HCT116 (cell line): Measurements from ENCODE around the gene FUT9. TPM values are rescaled to one million over a fixed set of nuclear protein-coding genes. Genes with fewer than 3 reads are reported as not detected.

Experiments used
- ATAC-seq: fragments of 200-7000 bp; cut with Tn5 transposase; 2 replicates; pipeline ENCODE4 v1.9.1; 2020; ENCODE audit warnings: mild to moderate bottlenecking, moderate library complexity
- BruUV-seq: library from RNA; stranded (reverse); fragments of 400-500 nt; replicated peaks from 2 replicates; lab custom pipeline; 2021; lab: Mats Ljungman, UMichigan
- CTCF ChIA-PET: fragments of 300-600 bp; sonication (Branson Sonifier 250); formaldehyde crosslinking; loops from one replicate; lab custom pipeline; 2021; ENCODE audit warnings: antibody characterized with exemption; lab: Charles Lee
- POLR2A ChIA-PET: fragments of 300-600, 350-600 bp; sonication (Branson Sonifier 250); formaldehyde crosslinking; loops from one replicate; lab custom pipeline; 2021; ENCODE audit warnings: antibody characterized with exemption; lab: Charles Lee
- RAD21 ChIA-PET, 2 experiments: fragments of 300-600 bp; sonication (Branson Sonifier 250); formaldehyde crosslinking; loops; one replicate each; lab custom pipeline; 2023; ENCODE audit warnings: low total read pairs in 2 of 2; ENCODE audit not compliant: uncharacterized antibody in 2 of 2, unreplicated experiment in 2 of 2, low non-redundant PET in 1 of 2; lab: Charles Lee
- DNase-seq: peaks from one replicate; pipeline ENCODE4 v3.0.0-alpha.2; 2010; ENCODE audit warnings: low read depth, low spot score
- H2AFZ ChIP-seq: fragments of 200-600 bp; shearing (Covaris generic), sonication (generic); 2 replicates; pipeline ENCODE4 v1.6.1; 2017; ENCODE audit warnings: low read depth, mixed run types, mixed read lengths, antibody characterized with exemption, low read length; ENCODE audit not compliant: poor library complexity, severe bottlenecking
- H3K27ac ChIP-seq: 2 replicates; pipeline ENCODE4 v1.5.1; 2012; ENCODE audit warnings: low read depth, low read length
- H3K27me3 ChIP-seq: fragments of 200-600 bp; sonication (generic); 2 replicates; pipeline ENCODE4 v1.6.1; 2016; ENCODE audit warnings: mixed run types, low read length, mixed read lengths; ENCODE audit not compliant: insufficient read depth
- H3K36me3 ChIP-seq, 2 experiments: fragments of 200-500 bp in 1 of 2; fragments of 200-600 bp in 1 of 2; sonication (Bioruptor generic) in 1 of 2; sonication (generic) in 1 of 2; 2 replicates each; pipeline versions ENCODE4 v1.5.1 to v1.6.1; 2014 to 2016; ENCODE audit warnings: low read length in 2 of 2, inconsistent platforms in 1 of 2, mixed read lengths in 1 of 2, mixed run types in 1 of 2; ENCODE audit not compliant: insufficient read depth in 2 of 2, control insufficient read depth in 1 of 2
- H3K4me1 ChIP-seq, 2 experiments: fragments of 200-600 bp in 1 of 2; sonication (generic) in 1 of 2; 2 replicates each; pipeline versions ENCODE4 v1.5.1 to v1.6.1; 2012 to 2017; ENCODE audit warnings: low read length in 2 of 2, inconsistent platforms in 1 of 2, mild to moderate bottlenecking in 1 of 2, mixed read lengths in 1 of 2, mixed run types in 1 of 2, moderate library complexity in 1 of 2; ENCODE audit not compliant: insufficient read depth in 2 of 2, control insufficient read depth in 1 of 2
- H3K4me2 ChIP-seq: fragments of 200-600 bp; sonication (generic); 2 replicates; pipeline ENCODE4 v1.6.1; 2017; ENCODE audit warnings: mixed run types, low read length, mixed read lengths
- H3K4me3 ChIP-seq, 2 experiments: fragments of 200-600 bp in 1 of 2; sonication (generic) in 1 of 2; replicated peaks in 1 of 2; 2 replicates each; pipeline ENCODE4 v1.5.1; 2011 to 2016; ENCODE audit warnings: low read length in 2 of 2, control low read depth in 1 of 2, low read depth in 1 of 2, mild to moderate bottlenecking in 1 of 2, mixed read lengths in 1 of 2, mixed run types in 1 of 2
- H3K79me2 ChIP-seq: fragments of 200-600 bp; sonication (generic); 2 replicates; pipeline ENCODE4 v1.6.1; 2017; ENCODE audit warnings: mild to moderate bottlenecking, mixed run types, low read length, moderate library complexity, mixed read lengths; ENCODE audit not compliant: insufficient read depth
- H3K9ac ChIP-seq: fragments of 200-600 bp; sonication (generic); 2 replicates; pipeline ENCODE4 v1.6.1; 2016; ENCODE audit warnings: low read length, mixed read lengths
- H3K9me2 ChIP-seq: fragments of 200-600 bp; sonication (generic), shearing (Covaris generic); 2 replicates; pipeline ENCODE4 v1.6.1; 2017; ENCODE audit warnings: mixed run types, mild to moderate bottlenecking, moderate library complexity; ENCODE audit not compliant: insufficient read depth
- H3K9me3 ChIP-seq, 2 experiments: fragments of 200-500 bp in 1 of 2; fragments of 200-600 bp in 1 of 2; sonication (Bioruptor generic) in 1 of 2; sonication (generic) in 1 of 2; 2 replicates each; pipeline ENCODE4 v1.6.1; 2014 to 2017; ENCODE audit warnings: low read length in 2 of 2, mixed read lengths in 2 of 2, inconsistent platforms in 1 of 2, low read depth in 1 of 2, mild to moderate bottlenecking in 1 of 2, mixed run types in 1 of 2, moderate library complexity in 1 of 2; ENCODE audit not compliant: control insufficient read depth in 1 of 2, insufficient read depth in 1 of 2
- H4K20me1 ChIP-seq: fragments of 200-600 bp; sonication (generic), shearing (Covaris generic); 2 replicates; pipeline ENCODE4 v1.6.1; 2017; ENCODE audit warnings: mixed run types, mild to moderate bottlenecking, moderate library complexity; ENCODE audit not compliant: insufficient read depth
- CBX3 ChIP-seq: IDR thresholded peaks from 2 replicates; pipeline ENCODE4 v1.6.1; 2012; ENCODE audit warnings: low read depth
- CEBPB ChIP-seq: IDR thresholded peaks from 2 replicates; pipeline ENCODE4 v1.6.1; 2012; ENCODE audit warnings: low read depth
- EGR1 ChIP-seq: IDR thresholded peaks from 2 replicates; pipeline ENCODE4 v1.6.1; 2012; ENCODE audit warnings: low read depth
- EZH2 ChIP-seq: fragments of 200-600 bp; sonication (generic); IDR thresholded peaks from 2 replicates; pipeline ENCODE4 v1.6.1; 2017; ENCODE audit warnings: antibody characterized with exemption, mixed run types
- EZH2phosphoT487 ChIP-seq: fragments of 200-600 bp; IDR thresholded peaks from 2 replicates; pipeline ENCODE4 v1.6.1; 2018; ENCODE audit warnings: antibody characterized with exemption, borderline replicate concordance
- POLR2A ChIP-seq: IDR thresholded peaks from 2 replicates; pipeline ENCODE4 v1.7.0; 2011; ENCODE audit warnings: borderline replicate concordance; ENCODE audit not compliant: insufficient read depth, insufficient read length; ENCODE audit errors: extremely low read depth
- POLR2AphosphoS5 ChIP-seq: IDR thresholded peaks from 2 replicates; pipeline ENCODE4 v1.6.1; 2011; ENCODE audit warnings: mild to moderate bottlenecking, low read depth, low read length, moderate library complexity
- SIN3A ChIP-seq: IDR thresholded peaks from 2 replicates; pipeline ENCODE4 v1.6.1; 2012; ENCODE audit warnings: low read depth
- SP1 ChIP-seq: IDR thresholded peaks from 2 replicates; pipeline ENCODE4 v1.6.1; 2012; ENCODE audit warnings: low read depth
- TCF7L2 ChIP-seq: IDR thresholded peaks from 2 replicates; pipeline ENCODE4 v1.7.0; 2011; ENCODE audit warnings: borderline replicate concordance, inconsistent platforms; ENCODE audit not compliant: insufficient read depth, insufficient read length; ENCODE audit errors: extremely low read depth
- YY1 ChIP-seq: IDR thresholded peaks from 2 replicates; pipeline ENCODE4 v1.6.1; 2011; ENCODE audit warnings: low read length, low read depth, moderate library complexity, mild to moderate bottlenecking; ENCODE audit not compliant: insufficient replicate concordance; ENCODE audit errors: extremely low read depth
- ZNF274 ChIP-seq: fragments of 200-500 bp; sonication (Bioruptor generic); IDR thresholded peaks from 2 replicates; pipeline ENCODE4 v1.6.1; 2014; ENCODE audit warnings: mild to moderate bottlenecking, low read depth, low read length, inconsistent platforms
- intact Hi-C: fragments of 100-400 bp; cut with micrococcal nuclease; formaldehyde crosslinking; loops from 2 replicates; pipeline ENCODE4 v1.10.0; 2022
- total RNA-seq: library from RNA; stranded (reverse); gene quantifications from one replicate; pipeline ENCODE4 v1.2.1, GENCODE V29; 2021; ENCODE audit not compliant: unreplicated experiment
- TF ChIP-seq, protein P1 (sequence below), 3 experiments: fragments of 200-600 bp in 1 of 3; sonication (generic) in 1 of 3; IDR thresholded peaks in 2 of 3; conservative IDR thresholded peaks in 1 of 3; 2 replicates each; pipeline ENCODE4 v1.5.1; 2012 to 2017; ENCODE audit warnings: low read depth in 2 of 3, low read length in 2 of 3, antibody characterized with exemption in 1 of 3, borderline replicate concordance in 1 of 3, control low read depth in 1 of 3, mild to moderate bottlenecking in 1 of 3, mixed read lengths in 1 of 3, mixed run types in 1 of 3, moderate library complexity in 1 of 3; ENCODE audit not compliant: insufficient read depth in 1 of 3
- TF ChIP-seq, protein P2 (sequence below): IDR thresholded peaks from 2 replicates; pipeline ENCODE4 v1.6.1; 2012

FUT9 gene
- total RNA-seq, 1 experiment from 2014 or later = not detected

DNA sequence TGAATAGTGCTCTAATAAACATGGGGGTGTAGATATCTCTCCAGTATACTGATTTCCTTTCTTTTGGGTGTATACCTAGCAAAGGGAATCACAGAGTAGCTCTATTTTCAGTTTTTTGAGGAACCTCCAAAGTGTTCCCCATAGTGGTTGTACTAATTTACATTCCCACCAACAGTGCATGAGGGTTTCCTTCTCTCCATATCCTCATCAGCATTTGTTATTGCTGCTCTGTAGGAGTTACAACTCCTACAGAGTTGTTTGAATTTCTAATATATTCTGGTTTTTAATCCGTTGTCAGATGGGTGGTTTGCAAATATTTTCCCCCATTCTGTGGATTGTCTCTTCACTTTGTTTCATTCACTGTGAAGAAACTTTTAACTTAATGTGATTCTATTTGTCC, 207.9 kb downstream of the FUT9 start:
- intact Hi-C loops = no loop called here
- ChIA-PET POLR2A (no interaction called here), CTCF (no interaction called here), RAD21 (no interaction called here)
- H3K36me3 ChIP-seq = no peaks in the 10 kb centered on the region
- H2AFZ ChIP-seq = no peak overlapping the region
- no peak for ATAC-seq
- H3K4me3 ChIP-seq = no peak overlapping the region
- no TSS peak for BruUV-seq
- no peaks in the 10 kb centered on the region for H3K9me3 ChIP-seq
- H3K4me1 ChIP-seq = no peaks in the 10 kb centered on the region
- TF ChIP-seq POLR2AphosphoS5 (no peak), POLR2A (no peak), EZH2 (no peak), TCF7L2 (no peak), CEBPB (no peak), EGR1 (no peak), ZNF274 (no peak)
- TF ChIP-seq, protein P1, sequence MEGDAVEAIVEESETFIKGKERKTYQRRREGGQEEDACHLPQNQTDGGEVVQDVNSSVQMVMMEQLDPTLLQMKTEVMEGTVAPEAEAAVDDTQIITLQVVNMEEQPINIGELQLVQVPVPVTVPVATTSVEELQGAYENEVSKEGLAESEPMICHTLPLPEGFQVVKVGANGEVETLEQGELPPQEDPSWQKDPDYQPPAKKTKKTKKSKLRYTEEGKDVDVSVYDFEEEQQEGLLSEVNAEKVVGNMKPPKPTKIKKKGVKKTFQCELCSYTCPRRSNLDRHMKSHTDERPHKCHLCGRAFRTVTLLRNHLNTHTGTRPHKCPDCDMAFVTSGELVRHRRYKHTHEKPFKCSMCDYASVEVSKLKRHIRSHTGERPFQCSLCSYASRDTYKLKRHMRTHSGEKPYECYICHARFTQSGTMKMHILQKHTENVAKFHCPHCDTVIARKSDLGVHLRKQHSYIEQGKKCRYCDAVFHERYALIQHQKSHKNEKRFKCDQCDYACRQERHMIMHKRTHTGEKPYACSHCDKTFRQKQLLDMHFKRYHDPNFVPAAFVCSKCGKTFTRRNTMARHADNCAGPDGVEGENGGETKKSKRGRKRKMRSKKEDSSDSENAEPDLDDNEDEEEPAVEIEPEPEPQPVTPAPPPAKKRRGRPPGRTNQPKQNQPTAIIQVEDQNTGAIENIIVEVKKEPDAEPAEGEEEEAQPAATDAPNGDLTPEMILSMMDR (IDR thresholded peaks at IDR 0.05 in 2 of 3, conservative IDR thresholded peaks at IDR 0.05 in 1 of 3; ENCODE audit: borderline replicate concordance in 1 of 3, insufficient read depth in 1 of 3, low read depth in 2 of 3, low read length in 2 of 3) = no peak
- DNase-seq = no peak
- H3K9ac ChIP-seq = no peak overlapping the region
- H3K9me2 ChIP-seq = no peaks in the 10 kb centered on the region; the same call in 1 of the 2 replicates
- no peaks in the 10 kb centered on the region for H4K20me1 ChIP-seq
- no peak overlapping the region for H3K4me2 ChIP-seq
- H3K79me2 ChIP-seq = no peaks in the 10 kb centered on the region
- no peak overlapping the region for H3K27ac ChIP-seq
- H3K27me3 ChIP-seq = no peaks in the 10 kb centered on the region

DNA sequence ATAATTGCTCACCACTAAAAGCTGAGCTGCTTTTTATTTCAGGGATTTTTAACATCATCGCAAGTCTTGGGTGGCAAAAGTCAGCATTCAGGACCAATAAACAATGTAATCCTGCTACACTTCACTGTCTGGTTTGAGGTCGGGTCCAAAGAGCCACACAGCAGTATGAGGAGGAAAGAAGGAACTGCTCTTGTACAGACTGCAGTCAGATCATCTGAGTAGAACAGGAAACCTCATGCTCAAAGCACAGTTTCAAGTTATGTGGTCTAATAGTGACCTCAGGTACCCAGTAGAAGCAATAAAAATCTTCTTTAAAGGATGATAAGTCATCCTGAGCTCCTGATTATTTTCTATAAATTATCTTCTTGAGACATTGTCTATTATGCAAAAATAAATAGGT, 211.4 kb downstream of the FUT9 start:
- intact Hi-C loops = no loop called here
- H3K27ac ChIP-seq = no peak overlapping the region
- no peaks in the 10 kb centered on the region for H3K9me2 ChIP-seq
- H3K4me1 ChIP-seq = no peaks in the 10 kb centered on the region
- ChIA-PET POLR2A (no interaction called here), RAD21 (no interaction called here), CTCF (no interaction called here)
- no peak for DNase-seq
- H3K27me3 ChIP-seq = no peaks in the 10 kb centered on the region
- no peak overlapping the region for H3K4me2 ChIP-seq
- no peaks in the 10 kb centered on the region for H3K9me3 ChIP-seq
- ATAC-seq = no peak
- H3K9ac ChIP-seq = no peak overlapping the region
- no peaks in the 10 kb centered on the region for H3K79me2 ChIP-seq
- H3K4me3 ChIP-seq = no peak overlapping the region
- no peaks in the 10 kb centered on the region for H3K36me3 ChIP-seq
- no peak overlapping the region for H2AFZ ChIP-seq
- H4K20me1 ChIP-seq = no peaks in the 10 kb centered on the region
- no TSS peak for BruUV-seq
- TF ChIP-seq EZH2phosphoT487 (no peak), CEBPB (no peak), SIN3A (no peak), POLR2AphosphoS5 (no peak), YY1 (no peak), ZNF274 (no peak), CBX3 (no peak), SP1 (no peak)
- TF ChIP-seq, protein P1 (IDR thresholded peaks at IDR 0.05 in 2 of 3, conservative IDR thresholded peaks at IDR 0.05 in 1 of 3; ENCODE audit: borderline replicate concordance in 1 of 3, insufficient read depth in 1 of 3, low read depth in 2 of 3, low read length in 2 of 3) = no peak
- TF ChIP-seq, protein P2, sequence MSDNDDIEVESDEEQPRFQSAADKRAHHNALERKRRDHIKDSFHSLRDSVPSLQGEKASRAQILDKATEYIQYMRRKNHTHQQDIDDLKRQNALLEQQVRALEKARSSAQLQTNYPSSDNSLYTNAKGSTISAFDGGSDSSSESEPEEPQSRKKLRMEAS = no peak
